Duodenal mucosa (tissue), 2 donors: ENCODE measurements around the gene CPVL.

Experiments used
- H3K27ac ChIP-seq: one replicate; pipeline ENCODE4 v1.7.0; 2013; ENCODE audit warnings: low read depth, low read length
- H3K27me3 ChIP-seq, 2 donors: one replicate each; pipeline ENCODE4 v1.7.0; 2013; ENCODE audit warnings: low read length in 2 of 2, control low read depth in 1 of 2; ENCODE audit not compliant: insufficient read depth in 2 of 2, control insufficient read depth in 1 of 2
- H3K36me3 ChIP-seq, 2 donors: one replicate each; pipeline ENCODE4 v1.7.0; 2013; ENCODE audit warnings: low read length in 2 of 2, control low read depth in 1 of 2; ENCODE audit not compliant: insufficient read depth in 2 of 2, control insufficient read depth in 1 of 2
- H3K4me1 ChIP-seq, 2 donors: one replicate each; pipeline ENCODE4 v1.7.0; 2013; ENCODE audit warnings: low read length in 2 of 2, control low read depth in 1 of 2; ENCODE audit not compliant: insufficient read depth in 2 of 2, control insufficient read depth in 1 of 2
- H3K4me3 ChIP-seq, 2 donors: one replicate each; pipeline ENCODE4 v1.7.0; 2013; ENCODE audit warnings: low read length in 2 of 2, low read depth in 1 of 2
- H3K9ac ChIP-seq, 2 donors: one replicate each; pipeline ENCODE4 v1.7.0; 2013; ENCODE audit warnings: low read length in 2 of 2, low read depth in 1 of 2
- H3K9me3 ChIP-seq, 2 donors: one replicate each; pipeline ENCODE4 v1.7.0; 2013; ENCODE audit warnings: low read length in 2 of 2, control low read depth in 1 of 2; ENCODE audit not compliant: control insufficient read depth in 1 of 2

The CPVL gene

GRCh38 chr7:29039821-29040578 is 106.3 kb downstream of the CPVL start:
- no peak overlapping the region for H3K4me3 ChIP-seq
- H3K9me3 ChIP-seq = no peaks in the 10 kb centered on the region
- H3K27ac ChIP-seq = no peak overlapping the region
- H3K9ac ChIP-seq = no peak overlapping the region
- H3K4me1 ChIP-seq = peaks cover 20 to 24% of the 10 kb centered on the region in 2 donors
- H3K36me3 ChIP-seq = no peaks in the 10 kb centered on the region
- no peaks in the 10 kb centered on the region for H3K27me3 ChIP-seq

- no peak overlapping the region for H3K4me3 ChIP-seq
- H3K9ac ChIP-seq = no peak overlapping the region
- H3K9me3 ChIP-seq = no peaks in the 10 kb centered on the region
- H3K27me3 ChIP-seq = no peaks in the 10 kb centered on the region
- no peak overlapping the region for H3K27ac ChIP-seq
- peaks cover 8 to 18% of the 10 kb centered on the region in 2 donors for H3K4me1 ChIP-seq
- no peaks in the 10 kb centered on the region for H3K36me3 ChIP-seq
These were observed 107.9 kb downstream of the CPVL start for GRCh38 chr7:29038463-29038862.

GRCh38 chr7:29035044-29035740 is 111.1 kb downstream of the CPVL start:
- no peak overlapping the region for H3K27ac ChIP-seq
- no peaks in the 10 kb centered on the region for H3K9me3 ChIP-seq
- no peaks in the 10 kb centered on the region for H3K27me3 ChIP-seq
- H3K4me1 ChIP-seq = peaks cover 4 to 13% of the 10 kb centered on the region in 2 donors
- H3K9ac ChIP-seq = no peak overlapping the region
- H3K4me3 ChIP-seq = no peak overlapping the region
- H3K36me3 ChIP-seq = no peaks in the 10 kb centered on the region

- Histone ChIP-seq H3K9ac (no peak overlapping the region), H3K27ac (no peak overlapping the region), H3K4me3 (no peak overlapping the region), H3K9me3 (no peaks in the 10 kb centered on the region), H3K27me3 (no peaks in the 10 kb centered on the region), H3K4me1 (peaks cover 0 to 5% of the 10 kb centered on the region in 2 donors), H3K36me3 (no peaks in the 10 kb centered on the region)
These were observed 112.8 kb downstream of the CPVL start for GRCh38 chr7:29033584-29033983.

GRCh38 chr7:29032146-29032545 is 114.2 kb downstream of the CPVL start:
- no peaks in the 10 kb centered on the region for H3K4me1 ChIP-seq
- H3K27me3 ChIP-seq = no peaks in the 10 kb centered on the region
- H3K27ac ChIP-seq = no peak overlapping the region
- H3K9ac ChIP-seq = no peak overlapping the region
- H3K4me3 ChIP-seq = no peak overlapping the region
- H3K9me3 ChIP-seq = peaks cover 0 to 2% of the 10 kb centered on the region in 2 donors
- no peaks in the 10 kb centered on the region for H3K36me3 ChIP-seq

GRCh38 chr7:29030781-29031275 is 115.5 kb downstream of the CPVL start:
- no peak overlapping the region for H3K4me3 ChIP-seq

GRCh38 chr7:29022291-29022988 is 123.9 kb downstream of the CPVL start:
- Histone ChIP-seq H3K27ac (no peak overlapping the region), H3K36me3 (no peaks in the 10 kb centered on the region), H3K9ac (no peak overlapping the region), H3K4me1 (no peaks in the 10 kb centered on the region), H3K4me3 (no peak overlapping the region), H3K9me3 (peaks cover 12 to 13% of the 10 kb centered on the region in 2 donors), H3K27me3 (no peaks in the 10 kb centered on the region)

More at GRCh38 chr7:29030781-29031275, 115.5 kb downstream of the CPVL start:
- Histone ChIP-seq H3K27ac (no peak overlapping the region), H3K9me3 (peaks cover 0 to 6% of the 10 kb centered on the region in 2 donors), H3K4me1 (no peaks in the 10 kb centered on the region), H3K27me3 (no peaks in the 10 kb centered on the region), H3K36me3 (no peaks in the 10 kb centered on the region), H3K9ac (no peak overlapping the region)

- peaks cover 7 to 8% of the 10 kb centered on the region in 2 donors for H3K9me3 ChIP-seq
- H3K4me3 ChIP-seq = no peak overlapping the region
- no peaks in the 10 kb centered on the region for H3K4me1 ChIP-seq
- H3K36me3 ChIP-seq = no peaks in the 10 kb centered on the region
- H3K9ac ChIP-seq = no peak overlapping the region
- H3K27me3 ChIP-seq = no peaks in the 10 kb centered on the region
- H3K27ac ChIP-seq = no peak overlapping the region
These were observed 126.4 kb downstream of the CPVL start for GRCh38 chr7:29019896-29020295.

- Histone ChIP-seq H3K9ac (no peak overlapping the region), H3K36me3 (no peaks in the 10 kb centered on the region), H3K4me3 (no peak overlapping the region), H3K9me3 (peaks cover 1 to 6% of the 10 kb centered on the region in 2 donors), H3K4me1 (no peaks in the 10 kb centered on the region), H3K27ac (no peak overlapping the region), H3K27me3 (no peaks in the 10 kb centered on the region)
These were observed 127.0 kb downstream of the CPVL start for GRCh38 chr7:29019387-29019786.

- no peaks in the 10 kb centered on the region for H3K36me3 ChIP-seq
These were observed 128.6 kb downstream of the CPVL start for GRCh38 chr7:29017713-29018112.

More at GRCh38 chr7:29017713-29018112, 128.6 kb downstream of the CPVL start:
- Histone ChIP-seq H3K4me3 (no peak overlapping the region), H3K27ac (no peak overlapping the region), H3K9ac (no peak overlapping the region), H3K4me1 (peaks cover 0 to 7% of the 10 kb centered on the region in 2 donors), H3K27me3 (no peaks in the 10 kb centered on the region), H3K9me3 (peaks cover 0 to under 1% of the 10 kb centered on the region in 2 donors)
